SKM-1 treated with dmso at 0.1 percent for 144 hours (cell line): ENCODE measurements around the gene ARHGAP27.

ENCODE experiments used
- DNase-seq: peaks from one replicate; lab custom pipeline; 2025; ENCODE audit not compliant: unreplicated experiment; lab: John Stamatoyannopoulos, UW

Gene ARHGAP27

GRCh38 chr17:45410144-45411091 is 22.3 kb downstream of the ARHGAP27 start:
- peak; percentile 49 for DNase-seq

- DNase-seq: no peak
Measured at GRCh38 chr17:45409659-45410076, 23.0 kb downstream of the ARHGAP27 start.

GRCh38 chr17:45408611-45409421 is 23.9 kb downstream of the ARHGAP27 start:
- no peak for DNase-seq

GRCh38 chr17:45406107-45406506 is 26.6 kb downstream of the ARHGAP27 start:
- DNase-seq: peak; percentile 60

- DNase-seq: no peak
Measured at GRCh38 chr17:45405250-45406086, 27.2 kb downstream of the ARHGAP27 start.

- no peak for DNase-seq
Measured at GRCh38 chr17:45404870-45405249, 27.8 kb downstream of the ARHGAP27 start.

- no peak for DNase-seq
Measured at GRCh38 chr17:45403906-45404490, 28.7 kb downstream of the ARHGAP27 start.

GRCh38 chr17:45402916-45403315 is 29.8 kb downstream of the ARHGAP27 start:
- DNase-seq: no peak

- DNase-seq: no peak
Measured at GRCh38 chr17:45398800-45399199, 33.9 kb downstream of the ARHGAP27 start.

GRCh38 chr17:45397796-45398195 is 34.9 kb downstream of the ARHGAP27 start:
- no peak for DNase-seq

GRCh38 chr17:45396496-45397205 is 36.0 kb downstream of the ARHGAP27 start:
- no peak for DNase-seq

GRCh38 chr17:45395569-45396415 is 36.9 kb downstream of the ARHGAP27 start:
- no peak for DNase-seq

- no peak for DNase-seq
Measured at GRCh38 chr17:45394913-45395568, 37.6 kb downstream of the ARHGAP27 start.

GRCh38 chr17:45394564-45394912 is 38.1 kb downstream of the ARHGAP27 start:
- no peak for DNase-seq

- DNase-seq: no peak
Measured at GRCh38 chr17:45394091-45394490, 38.6 kb downstream of the ARHGAP27 start.

GRCh38 chr17:45393411-45393810 is 39.3 kb downstream of the ARHGAP27 start:
- DNase-seq: no peak

GRCh38 chr17:45391918-45392317 is 40.8 kb downstream of the ARHGAP27 start:
- DNase-seq: no peak

GRCh38 chr17:45391291-45391690 is 41.4 kb downstream of the ARHGAP27 start:
- DNase-seq: no peak

- DNase-seq: no peak
Measured at GRCh38 chr17:45389354-45389753, 43.3 kb downstream of the ARHGAP27 start.
